A549 (cell line): Measurements from ENCODE around the gene VAV3. TPM values are rescaled to one million over a fixed set of nuclear protein-coding genes. Genes with fewer than 3 reads are reported as not detected.

ENCODE experiments used
- ATAC-seq, 2 experiments: fragments of 200-7000 bp in 1 of 2; fragments of >200 bp in 1 of 2; cut with Nextera tagmentation in 1 of 2; cut with Tn5 transposase in 1 of 2; 3 replicates each; pipeline versions ENCODE4 v1.8.0 to v1.9.1; 2018 to 2020; ENCODE audit warnings: mild to moderate bottlenecking in 1 of 2, moderate library complexity in 1 of 2
- CTCF ChIA-PET: fragments of 300-600 bp; sonication (Branson Sonifier 250); formaldehyde crosslinking; extraction: SDS; loops from one replicate; lab custom pipeline; 2021; ENCODE audit warnings: antibody characterized with exemption, inconsistent platforms; lab: Yijun Ruan, JAX
- POLR2A ChIA-PET: fragments of 350-600 bp; formaldehyde crosslinking; extraction: SDS; loops from one replicate; lab custom pipeline; 2021; ENCODE audit warnings: antibody characterized with exemption, inconsistent platforms; lab: Yijun Ruan, JAX
- DNase-seq, 2 experiments: peaks; one replicate each; pipeline versions ENCODE4 v3.0.0 to v3.0.0-alpha.2; 2011 to 2016; ENCODE audit warnings: low read depth in 1 of 2, low spot score in 1 of 2
- FAIRE-seq: peaks from 2 replicates; lab custom pipeline; 2011; peaks lifted over from hg19 to GRCh38; lab: Jason Lieb, UNC
- H3K27ac ChIP-seq, 2 experiments: fragments of >200 bp; sonication (Bioruptor Twin); formaldehyde crosslinking; 3 replicates each; pipeline ENCODE4 v1.5.1; 2016 to 2017
- H3K4me1 ChIP-seq: fragments of >200 bp; sonication (Bioruptor Twin); formaldehyde crosslinking; 3 replicates; pipeline ENCODE4 v1.6.1; 2016
- H3K4me2 ChIP-seq: fragments of >200 bp; sonication (Bioruptor Twin); formaldehyde crosslinking; 3 replicates; pipeline ENCODE4 v1.6.1; 2016
- H3K4me3 ChIP-seq: fragments of >200 bp; sonication (Bioruptor Twin); formaldehyde crosslinking; 3 replicates; pipeline ENCODE4 v1.5.1; 2016
- H3K9me3 ChIP-seq: fragments of >200 bp; sonication (Bioruptor Twin); formaldehyde crosslinking; 3 replicates; pipeline ENCODE4 v1.6.1; 2016
- CBX2 ChIP-seq: fragments of 200-600 bp; sonication (generic); IDR thresholded peaks from 2 replicates; pipeline ENCODE4 v1.6.1; 2016; ENCODE audit warnings: low read depth, mild to moderate bottlenecking, borderline replicate concordance
- CBX8 ChIP-seq: fragments of 200-600 bp; sonication (generic); IDR thresholded peaks from 2 replicates; pipeline ENCODE4 v1.6.1; 2016
- E2F6 ChIP-seq: IDR thresholded peaks from 2 replicates; pipeline ENCODE4 v1.6.1; 2012; ENCODE audit warnings: low read depth, borderline replicate concordance
- EP300 ChIP-seq, 2 experiments: fragments of >200 bp; sonication (Bioruptor Twin); formaldehyde crosslinking; IDR thresholded peaks; 2 replicates in 1 of 2; 3 replicates in 1 of 2; pipeline ENCODE4 v1.6.1; 2016 to 2017
- ESRRA ChIP-seq: fragments of 150-350 bp; IDR thresholded peaks from 2 replicates; pipeline ENCODE4 v1.6.1; 2014; ENCODE audit warnings: mild to moderate bottlenecking, low read length, borderline replicate concordance
- FOSB ChIP-seq: fragments of 250-450 bp; sonication (Bioruptor Pico); IDR thresholded peaks from 2 replicates; pipeline ENCODE4 v1.5.0; 2020; ENCODE audit warnings: mild to moderate bottlenecking, moderate library complexity
- FOSL2 ChIP-seq, 2 experiments: fragments of 450-650 bp in 1 of 2; fragments of >200 bp in 1 of 2; sonication (Bioruptor Twin) in 1 of 2; formaldehyde crosslinking; IDR thresholded peaks; 2 replicates each; pipeline versions ENCODE4 v1.5.0 to v1.6.1; 2016 to 2020; ENCODE audit warnings: mild to moderate bottlenecking in 1 of 2, moderate library complexity in 1 of 2
- HDAC2 ChIP-seq: fragments of 200-600 bp; sonication (generic); IDR thresholded peaks from 2 replicates; pipeline ENCODE4 v1.6.1; 2016
- HES2 ChIP-seq: fragments of >200 bp; sonication (Bioruptor Twin); formaldehyde crosslinking; IDR thresholded peaks from 2 replicates; pipeline ENCODE4 v1.6.1; 2016
- HEYL ChIP-seq: fragments of 250-450 bp; sonication (Bioruptor Pico); IDR thresholded peaks from 2 replicates; pipeline ENCODE4 v1.8.0; 2021; ENCODE audit warnings: mild to moderate bottlenecking, moderate library complexity
- KDM1A ChIP-seq: fragments of 200-600 bp; sonication (generic); IDR thresholded peaks from 2 replicates; pipeline ENCODE4 v1.6.1; 2016; ENCODE audit warnings: low read depth, mild to moderate bottlenecking
- MYC ChIP-seq: IDR thresholded peaks from 2 replicates; pipeline ENCODE4 v1.6.1; 2012; ENCODE audit warnings: mild to moderate bottlenecking, inconsistent platforms, low read length, improper control_type of control experiment, borderline replicate concordance
- PBX3 ChIP-seq: IDR thresholded peaks from 2 replicates; pipeline ENCODE4 v1.6.1; 2012
- POLR2A ChIP-seq: IDR thresholded peaks from 2 replicates; pipeline ENCODE4 v1.6.1; 2012; ENCODE audit warnings: mild to moderate bottlenecking, low read length
- POLR2AphosphoS2 ChIP-seq: conservative IDR thresholded peaks from 2 replicates; pipeline ENCODE4 v1.6.1; 2012; ENCODE audit warnings: low read length, improper control_type of control experiment, inconsistent platforms
- REST ChIP-seq: fragments of 200-600 bp; sonication (generic); IDR thresholded peaks from 2 replicates; pipeline ENCODE4 v1.6.1; 2016; ENCODE audit warnings: antibody characterized with exemption, mild to moderate bottlenecking, moderate library complexity
- SREBF2 ChIP-seq: fragments of 450-650 bp; IDR thresholded peaks from 2 replicates; pipeline ENCODE4 v1.6.1; 2014; ENCODE audit warnings: mild to moderate bottlenecking, moderate library complexity
- TFCP2L1 ChIP-seq: fragments of 250-450 bp; sonication (Bioruptor Pico); IDR thresholded peaks from 2 replicates; pipeline ENCODE4 v1.5.0; 2021; ENCODE audit warnings: mild to moderate bottlenecking
- ZSCAN20 ChIP-seq: fragments of 250-450 bp; sonication (Bioruptor Pico); IDR thresholded peaks from 2 replicates; pipeline ENCODE4 v1.8.0; 2022; ENCODE audit warnings: mild to moderate bottlenecking, moderate library complexity
- WGBS: methylation state at CpG from one replicate; pipeline ENCODE4 v1.1.6; 2017; ENCODE audit errors: missing lambda C conversion rate; 5-methylcytosine and 5-hydroxymethylcytosine counted together
- polyA plus RNA-seq, 4 experiments: library from polyadenylated mRNA; depleted of rRNA in 3 of 4; stranded (reverse); fragments of >200 nt; fragmentation: RNase III in 1 of 4; extraction: RNeasy Plus Mini Kit Qiagen cat#74134 plus additional on column Dnase treatment in 1 of 4; gene quantifications; 2 replicates in 3 of 4; 3 replicates in 1 of 4; pipeline ENCODE4 v1.2.3, GENCODE V29; 2011 to 2017

VAV3 gene
- polyA plus RNA-seq, 2 of the 4 experiments (the other 2 are of a cell fraction), result 12.8 to 22.7 TPM

- TF ChIP-seq MYC, result no peak
- no peak for TF ChIP-seq PBX3
- TF ChIP-seq POLR2A, result no peak
- TF ChIP-seq FOSL2 (IDR thresholded peaks at IDR 0.05), result no peak
- no peak for TF ChIP-seq FOSL2 (CRISPR knock-in tag; IDR thresholded peaks at IDR 0.05)
- TF ChIP-seq ESRRA, result no peak
- TF ChIP-seq TFCP2L1, result no peak
Observed at GRCh38 chr1:107670397-107671040, 294.5 kb downstream of the VAV3 start (continued).

- Histone ChIP-seq H3K27ac (peak overlapping the region; percentile 62 to 69; a peak in 5 of 6 replicates), H3K4me3 (no peak overlapping the region), H3K4me2 (peak overlapping the region; percentile 88), H3K4me1 (peaks cover 57% of the 10 kb centered on the region), H3K9me3 (no peaks in the 10 kb centered on the region)
- WGBS, result 0% methylated on average over 1 of the region's 1 CpG
- FAIRE-seq, result no peak
- peak in 1 of 2 experiments; percentile 73 for DNase-seq
- CTCF ChIA-PET, result no interaction called here
- POLR2A ChIA-PET, result no interaction called here
- peak; percentile 92 for TF ChIP-seq HDAC2
- no peak for TF ChIP-seq EP300 (IDR thresholded peaks at IDR 0.05)
- TF ChIP-seq KDM1A, result peak; percentile 96
- ATAC-seq, result peak; percentile 72 to 85
Observed at GRCh38 chr1:107669996-107670395, 295.0 kb downstream of the VAV3 start.

GRCh38 chr1:107668762-107669161 lies 296.2 kb downstream of the VAV3 start:
- H3K4me2 ChIP-seq, result peak overlapping the region; percentile 88
- DNase-seq, result no peak
- no peak for TF ChIP-seq SREBF2
- no peak for TF ChIP-seq HDAC2
- TF ChIP-seq CBX2, result no peak
- no peak for TF ChIP-seq REST
- TF ChIP-seq POLR2AphosphoS2, result no peak
- TF ChIP-seq FOSB (CRISPR knock-in tag), result no peak
- no peak for TF ChIP-seq E2F6
- no peak for TF ChIP-seq HES2
- TF ChIP-seq ZSCAN20 (CRISPR knock-in tag), result no peak
- TF ChIP-seq CBX8, result no peak
- TF ChIP-seq HEYL (CRISPR knock-in tag), result no peak
- TF ChIP-seq, all 56 proteins: peak for 0
- ATAC-seq, result 0 out of 6 replicates have a peak, but pooled peaks of 1 of the 2 experiments have one; percentile 24
- ChIA-PET CTCF (no interaction called here), POLR2A (no interaction called here)
- Histone ChIP-seq H3K4me3 (peak overlapping the region; percentile 21; the same call in 1 of the 3 replicates), H3K9me3 (no peaks in the 10 kb centered on the region), H3K4me1 (peaks cover 68% of the 10 kb centered on the region), H3K27ac (peak overlapping the region; percentile 62 to 70)
- WGBS, result 36% methylated on average over 6 of the region's 6 CpGs
- FAIRE-seq, result no peak
